B cell (primary cell): ENCODE results near the gene FAM118B.

ENCODE experiments used
- CTCF ChIP-seq: fragments of 200-600 bp; IDR thresholded peaks from one replicate; pipeline ENCODE4 v1.8.0; 2022; ENCODE audit warnings: antibody characterized with exemption, mild to moderate bottlenecking
- EZH2 ChIP-seq: IDR thresholded peaks from 2 replicates; pipeline ENCODE4 v1.6.1; 2012; ENCODE audit warnings: borderline replicate concordance, low read depth, mild to moderate bottlenecking, moderate library complexity, low read length; ENCODE audit not compliant: insufficient read depth, poor library complexity, severe bottlenecking

GRCh38 chr11:126233391-126233790 is 21.8 kb downstream of the FAM118B start:
- TF ChIP-seq CTCF = no peak
- TF ChIP-seq EZH2 = no peak
